Mucosa of descending colon (tissue), 3 donors: Measurements from ENCODE around the gene NR6A1. TPM values are rescaled to one million over a fixed set of nuclear protein-coding genes. Genes with fewer than 3 reads are reported as not detected.

Experiments
- ATAC-seq: fragments of 200-7000 bp; cut with Tn5 transposase; one replicate; pipeline ENCODE4 v1.9.1; 2020; ENCODE audit warnings: mild to moderate bottlenecking, moderate library complexity
- DNase-seq, 3 donors: peaks; one replicate each; pipeline ENCODE4 v3.0.0-alpha.2; 2020
- H3K36me3 ChIP-seq: fragments of 200-600 bp; one replicate; pipeline ENCODE4 v1.8.0; 2021; ENCODE audit warnings: low read depth, mild to moderate bottlenecking
- H3K4me1 ChIP-seq: fragments of 200-600 bp; one replicate; pipeline ENCODE4 v1.8.0; 2021; ENCODE audit warnings: low read depth, mild to moderate bottlenecking
- H3K4me3 ChIP-seq: fragments of 200-600 bp; one replicate; pipeline ENCODE4 v1.8.0; 2021; ENCODE audit warnings: mild to moderate bottlenecking
- H3K9me3 ChIP-seq: fragments of 200-600 bp; one replicate; pipeline ENCODE4 v1.8.0; 2021; ENCODE audit warnings: mild to moderate bottlenecking
- CTCF ChIP-seq: fragments of 200-600 bp; IDR thresholded peaks from one replicate; pipeline ENCODE4 v1.8.0; 2022; ENCODE audit warnings: antibody characterized with exemption, mild to moderate bottlenecking
- intact Hi-C, 2 donors: fragments of 100-400 bp; cut with DNase I in 1 of 2; cut with micrococcal nuclease in 1 of 2; formaldehyde crosslinking; loops; one replicate each; pipeline versions ENCODE4 v1.11.0 to v1.11.1; 2022; cut with DNase I, micrococcal nuclease
- total RNA-seq, 3 donors: library from RNA; stranded (reverse); fragmentation: NEBNext Ultra II Directional in 2 of 3; extraction: Animal tissue kit (Norgen Biotek cat#: 25700) in 2 of 3; gene quantifications; one replicate each; pipeline versions ENCODE4 v1.2.1 to v1.2.4, GENCODE V29; 2021 to 2023
- donor health status: DM: no; HTN: no; CAD: no; lungs with moderate emphysema.
- donor health status: DM: no; HTN: no; CAD: no.
- donor health status: DM: no; HTN: yes; CAD: no.

Gene NR6A1
- total RNA-seq, 3 donors from 2014 or later: 5.6 to 8.4 (median 7.0) TPM

GRCh38 chr9:124686918-124687317, 84.2 kb downstream of the NR6A1 start:
- Histone ChIP-seq H3K36me3 (no peaks in the 10 kb centered on the region), H3K4me1 (no peaks in the 10 kb centered on the region), H3K9me3 (no peaks in the 10 kb centered on the region), H3K4me3 (no peak overlapping the region)
- TF ChIP-seq CTCF: no peak
- intact Hi-C loops: no loop called here
- DNase-seq (no peak), ATAC-seq (no peak)

DNA sequence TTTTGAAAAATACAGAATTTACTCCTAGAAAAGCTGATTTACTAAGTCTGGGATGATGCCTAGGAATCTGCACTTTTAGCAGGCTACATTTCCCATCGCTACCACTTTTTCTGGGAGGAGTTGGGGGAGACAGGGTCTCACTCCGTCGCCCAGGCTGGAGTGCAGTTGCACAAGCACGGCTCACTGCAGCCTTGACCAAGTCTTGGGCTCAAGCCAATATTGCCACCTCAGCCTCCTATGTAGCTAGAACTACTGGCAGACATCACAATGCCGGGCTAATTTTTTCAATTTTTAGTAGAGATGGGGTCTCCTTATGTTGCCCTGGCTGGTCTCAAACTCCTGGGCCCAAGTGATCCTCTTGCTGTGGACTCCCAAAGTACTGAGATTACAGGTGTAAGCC, 85.9 kb downstream of the NR6A1 start:
- ATAC-seq: no peak

DNA sequence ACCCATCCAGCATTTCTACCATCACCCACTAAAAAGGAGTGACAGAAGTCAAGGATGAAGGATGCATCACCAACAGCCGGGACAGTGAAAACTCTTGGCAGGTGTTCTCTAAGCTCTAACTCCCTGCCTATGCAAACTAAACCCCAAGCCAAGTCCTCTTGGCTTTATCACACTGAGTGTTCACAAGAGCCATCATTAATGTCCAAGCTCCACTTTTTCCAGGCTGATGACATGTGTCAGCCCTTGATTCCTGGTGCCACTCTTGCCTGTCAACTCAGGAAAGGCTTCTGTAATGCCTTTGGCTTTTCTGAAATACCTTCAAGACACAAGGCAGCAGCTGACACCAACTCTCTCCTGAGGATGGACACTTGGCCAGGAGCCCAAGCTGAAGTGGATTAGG, 86.9 kb downstream of the NR6A1 start:
- Histone ChIP-seq H3K9me3 (no peaks in the 10 kb centered on the region), H3K36me3 (no peaks in the 10 kb centered on the region), H3K4me1 (no peaks in the 10 kb centered on the region), H3K4me3 (no peak overlapping the region)
- intact Hi-C loops: no loop called here
- DNase-seq: no peak
- no peak for ATAC-seq
- no peak for TF ChIP-seq CTCF

More for the DNA sequence above, 85.9 kb downstream of the NR6A1 start:
- H3K36me3 ChIP-seq: no peaks in the 10 kb centered on the region
- H3K9me3 ChIP-seq: no peaks in the 10 kb centered on the region
- no peak overlapping the region for H3K4me3 ChIP-seq
- intact Hi-C loops: no loop called here
- no peak for DNase-seq
- no peak for TF ChIP-seq CTCF
- H3K4me1 ChIP-seq: no peaks in the 10 kb centered on the region

- Histone ChIP-seq H3K4me1 (no peaks in the 10 kb centered on the region), H3K9me3 (no peaks in the 10 kb centered on the region), H3K36me3 (no peaks in the 10 kb centered on the region), H3K4me3 (no peak overlapping the region)
- no peak for TF ChIP-seq CTCF
- DNase-seq (no peak), ATAC-seq (no peak)
- intact Hi-C loops: no loop called here
Observed at GRCh38 chr9:124683043-124683442, 88.1 kb downstream of the NR6A1 start.

GRCh38 chr9:124680714-124681390, 90.3 kb downstream of the NR6A1 start:
- ATAC-seq: no peak
- no peaks in the 10 kb centered on the region for H3K36me3 ChIP-seq
- intact Hi-C loops: no loop called here
- H3K9me3 ChIP-seq: no peaks in the 10 kb centered on the region
- DNase-seq: no peak
- TF ChIP-seq CTCF: no peak
- H3K4me3 ChIP-seq: no peak overlapping the region
- peaks cover 3% of the 10 kb centered on the region for H3K4me1 ChIP-seq

- ATAC-seq: no peak
- no peak overlapping the region for H3K4me3 ChIP-seq
- TF ChIP-seq CTCF: no peak
- peaks cover 3% of the 10 kb centered on the region for H3K4me1 ChIP-seq
- no peak for DNase-seq
- H3K36me3 ChIP-seq: no peaks in the 10 kb centered on the region
- H3K9me3 ChIP-seq: no peaks in the 10 kb centered on the region
- intact Hi-C loops: no loop called here
Observed at GRCh38 chr9:124680049-124680448, 91.1 kb downstream of the NR6A1 start.
